Measurements from ENCODE around the gene GSAP. TPM values are rescaled to one million over a fixed set of nuclear protein-coding genes. Genes with fewer than 3 reads are reported as not detected.

The GSAP gene
- total and polyA plus RNA-seq, 2 of the 4 experiments (the other 2 are of a cell fraction), result 1.6 to 1.8 TPM

DNA sequence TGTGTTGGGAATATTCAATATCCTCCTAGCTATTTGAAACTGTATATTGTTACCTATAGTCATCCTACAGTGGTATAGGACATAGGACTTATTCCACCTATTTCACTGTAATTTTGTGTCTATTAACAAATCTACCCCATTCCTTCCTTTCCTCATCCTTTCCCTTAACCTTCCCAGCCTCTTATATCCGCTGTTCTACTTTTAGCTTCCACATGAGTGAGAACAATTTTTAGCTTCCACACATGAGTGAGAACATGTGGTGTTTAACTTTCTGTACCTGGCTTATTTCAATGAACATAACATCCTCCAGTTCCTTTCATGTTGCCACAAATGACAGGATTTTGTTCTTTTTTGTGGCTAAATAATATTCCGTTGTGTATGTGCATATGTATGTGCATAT, 120.6 kb downstream of the GSAP start:
- no peak overlapping the region for H4K5ac ChIP-seq (ENCODE audit: low read depth, low read length)
- no peak overlapping the region for H3K4me3 ChIP-seq (ENCODE audit: insufficient read depth, low read depth, low read length)
- no peaks in the 10 kb centered on the region for H3K9me3 ChIP-seq (ENCODE audit: control insufficient read depth, insufficient read depth, low read length)
- ATAC-seq (ENCODE audit: low read depth) (no peak), DNase-seq (no peak)
- H2BK20ac ChIP-seq (ENCODE audit: low read depth, low read length), result no peak overlapping the region
- no peak overlapping the region for H3K4ac ChIP-seq (ENCODE audit: low read depth, low read length)
- peaks cover 2% of the 10 kb centered on the region; the same call in 1 of the 2 replicates for H3K36me3 ChIP-seq (ENCODE audit: control insufficient read depth, insufficient read depth, low read length)
- WGBS, 2 experiments (ENCODE audit: extremely low coverage in 2 of 2, insufficient read length in 1 of 2), result 100% methylated on average over 1 of the region's 2 CpGs; no CpG with 5 or more reads in 1 of the 2 experiments
- H3K9ac ChIP-seq (ENCODE audit: low read depth, low read length), result no peak overlapping the region
- H2AK9ac ChIP-seq (replicated peaks; ENCODE audit: low read depth, low read length, poor library complexity), result no peak overlapping the region
- no peaks in the 10 kb centered on the region for H4K20me1 ChIP-seq (ENCODE audit: insufficient read depth, low read length)
- H2AFZ ChIP-seq (replicated peaks; ENCODE audit: low read length, poor library complexity), result no peak overlapping the region
- no peak overlapping the region for H2BK15ac ChIP-seq (ENCODE audit: low read depth, low read length)
- no peaks in the 10 kb centered on the region; the same call in 1 of the 2 replicates for H3K4me1 ChIP-seq (ENCODE audit: control insufficient read depth, insufficient read depth, low read length)
- BruUV-seq (replicated peaks), result no TSS peak
- no peak overlapping the region for H3K56ac ChIP-seq (ENCODE audit: extremely low read depth, insufficient read depth, low read length)
- H3K18ac ChIP-seq (ENCODE audit: low read depth, low read length), result no peak overlapping the region
- ChIA-PET CTCF (interaction anchor here (1.3 kb wide), 1 partner anchor 23 kb away, joined by 3 read pairs; no protein-coding TSS in a partner anchor), POLR2A (ENCODE audit: unreplicated experiment) (no interaction called here)
- dilution Hi-C loops (cut with HindIII; ENCODE audit: low sequenced_read_pairs, unreplicated experiment) (no loop called here), in situ Hi-C loops (cut with MboI; ENCODE audit: low sequenced_read_pairs) (no loop called here), intact Hi-C loops (cut with micrococcal nuclease) (no loop called here)
- no peak overlapping the region for H2AK5ac ChIP-seq (ENCODE audit: low read depth, low read length)
- no peaks in the 10 kb centered on the region for H3K9me1 ChIP-seq (ENCODE audit: insufficient read depth, low read length)
- no peak overlapping the region for H3K23ac ChIP-seq (ENCODE audit: low read depth, low read length)
- H3K27ac ChIP-seq (ENCODE audit: insufficient read depth, low read length), result no peak overlapping the region
- H3K4me2 ChIP-seq (ENCODE audit: low read depth, low read length), result no peak overlapping the region
- H3K79me1 ChIP-seq (ENCODE audit: low read depth in 1 of 2, low read length in 2 of 2), result no peaks in the 10 kb centered on the region
- no peak overlapping the region for H4K8ac ChIP-seq (ENCODE audit: low read depth in 2 of 2, low read length in 2 of 2)
- H2BK120ac ChIP-seq (ENCODE audit: low read depth, low read length), result no peak overlapping the region
- no peak overlapping the region for H3K14ac ChIP-seq (replicated peaks; ENCODE audit: low read depth, low read length)
- no peak overlapping the region for H2BK5ac ChIP-seq (ENCODE audit: low read depth, low read length, poor library complexity, severe bottlenecking)
- no peaks in the 10 kb centered on the region for H3K27me3 ChIP-seq (ENCODE audit: control insufficient read depth, insufficient read depth, low read length)
- TF ChIP-seq NFE2L2 (IDR thresholded peaks at IDR 0.05; ENCODE audit: low read depth, low read length), result no peak
- TF ChIP-seq SMC3 (IDR thresholded peaks at IDR 0.05; ENCODE audit: low read depth, low read length), result no peak
- H4K91ac ChIP-seq (ENCODE audit: insufficient read depth, low read depth, low read length), result no peak overlapping the region

Measured in IMR-90 (cell line).